GM12878 (cell line): ENCODE results near the gene ESYT2. TPM values are rescaled to one million over a fixed set of nuclear protein-coding genes. Genes with fewer than 3 reads are reported as not detected.

Source experiments
- ATAC-seq: fragments of 200-7000 bp; cut with Tn5 transposase; 3 replicates; pipeline ENCODE4 v1.9.1; 2020; ENCODE audit warnings: mild to moderate bottlenecking, moderate library complexity
- BruUV-seq: library from RNA; stranded (reverse); fragments of 400-500 nt; replicated peaks from 2 replicates; lab custom pipeline; 2021; lab: Mats Ljungman, UMichigan
- CTCF ChIA-PET: fragments of 300-600 bp; sonication (Branson Sonifier 250); formaldehyde crosslinking; extraction: SDS; loops from one replicate; lab custom pipeline; 2021; ENCODE audit warnings: inconsistent platforms; lab: Yijun Ruan, JAX
- POLR2A ChIA-PET: fragments of 350-600 bp; formaldehyde crosslinking; extraction: SDS; loops from one replicate; lab custom pipeline; 2021; ENCODE audit warnings: inconsistent platforms; lab: Charles Lee
- RAD21 ChIA-PET: fragments of 300-600 bp; sonication (Branson Sonifier 250); formaldehyde crosslinking; loops from one replicate; lab custom pipeline; 2023; ENCODE audit warnings: antibody characterized with exemption; ENCODE audit not compliant: unreplicated experiment; lab: Charles Lee
- SMC1A ChIA-PET: fragments of 300-600 bp; sonication (Branson Sonifier 250); formaldehyde crosslinking; loops from one replicate; lab custom pipeline; 2023; ENCODE audit not compliant: unreplicated experiment, uncharacterized antibody; lab: Charles Lee
- DNase-seq: peaks from one replicate; pipeline ENCODE4 v3.0.0-alpha.2; 2011; ENCODE audit warnings: low read depth, low spot score
- FAIRE-seq: peaks from 3 replicates; lab custom pipeline; 2011; peaks lifted over from hg19 to GRCh38; lab: Jason Lieb, UNC
- H2AFZ ChIP-seq: 2 replicates; pipeline ENCODE4 v1.6.0; 2011; ENCODE audit warnings: low read depth, low read length, control low read depth; ENCODE audit not compliant: control insufficient read depth
- H3K27ac ChIP-seq: 2 replicates; pipeline ENCODE4 v1.5.1; 2011; ENCODE audit warnings: control low read depth; ENCODE audit not compliant: control insufficient read depth, insufficient read depth
- H3K27me3 ChIP-seq, 2 experiments: replicated peaks in 1 of 2; 2 replicates each; pipeline versions ENCODE4 v1.6.0 to v1.6.1; 2011; ENCODE audit warnings: low read length in 1 of 2; ENCODE audit not compliant: control insufficient read depth in 2 of 2, insufficient read depth in 2 of 2
- H3K36me3 ChIP-seq, 2 experiments: 2 replicates each; pipeline ENCODE4 v1.5.1; 2011; ENCODE audit warnings: low read length in 1 of 2; ENCODE audit not compliant: control insufficient read depth in 2 of 2, insufficient read depth in 2 of 2
- H3K4me1 ChIP-seq: 2 replicates; pipeline ENCODE4 v1.6.1; 2011; ENCODE audit warnings: mild to moderate bottlenecking, low read length, moderate library complexity, mixed read lengths; ENCODE audit not compliant: control insufficient read depth, insufficient read depth
- H3K4me2 ChIP-seq: 2 replicates; pipeline ENCODE4 v1.6.0; 2011; ENCODE audit warnings: control low read depth; ENCODE audit not compliant: control insufficient read depth, insufficient read depth
- H3K4me3 ChIP-seq: fragments of 200-600 bp; sonication (generic); 2 replicates; pipeline ENCODE4 v1.5.1; 2016
- H3K79me2 ChIP-seq: 2 replicates; pipeline ENCODE4 v1.6.0; 2011; ENCODE audit warnings: low read length; ENCODE audit not compliant: control insufficient read depth, insufficient read depth
- H3K9ac ChIP-seq: 2 replicates; pipeline ENCODE4 v1.8.0; 2011; ENCODE audit warnings: low read length, control low read depth, mixed read lengths; ENCODE audit not compliant: control insufficient read depth, insufficient read depth
- H3K9me3 ChIP-seq: replicated peaks from 3 replicates; pipeline ENCODE4 v1.5.1; 2011; ENCODE audit warnings: mild to moderate bottlenecking, low read length; ENCODE audit not compliant: control insufficient read depth, insufficient read depth
- H4K20me1 ChIP-seq: 2 replicates; pipeline ENCODE4 v1.6.0; 2011; ENCODE audit not compliant: control insufficient read depth, insufficient read depth
- ESRRA ChIP-seq: IDR thresholded peaks from 2 replicates; pipeline ENCODE4 v1.6.1; 2012; ENCODE audit warnings: mild to moderate bottlenecking, low read length, improper control_type of control experiment
- NFYA ChIP-seq: IDR thresholded peaks from 2 replicates; pipeline ENCODE4 v1.6.1; 2011; ENCODE audit warnings: low read depth, mild to moderate bottlenecking, low read length, improper control_type of control experiment, borderline replicate concordance
- REST ChIP-seq: IDR thresholded peaks from 2 replicates; pipeline ENCODE4 v1.6.1; 2012; ENCODE audit warnings: mild to moderate bottlenecking, low read depth, low read length
- SIX5 ChIP-seq: IDR thresholded peaks from 2 replicates; pipeline ENCODE4 v1.6.1; 2011; ENCODE audit warnings: mild to moderate bottlenecking, low read depth, low read length, moderate library complexity; ENCODE audit not compliant: severe bottlenecking
- STAT1 ChIP-seq: fragments of 450-650 bp; conservative IDR thresholded peaks from 2 replicates; pipeline ENCODE4 v1.6.1; 2014; ENCODE audit warnings: antibody characterized with exemption, mild to moderate bottlenecking
- TARDBP ChIP-seq: IDR thresholded peaks from 2 replicates; pipeline ENCODE4 v1.6.1; 2016; ENCODE audit warnings: borderline replicate concordance
- WGBS: methylation state at CpG from one replicate; pipeline ENCODE4 v1.1.6; 2016; ENCODE audit warnings: low lambda C conversion rate; ENCODE audit not compliant: insufficient replicate concordance, insufficient coverage; ENCODE audit errors: missing lambda C conversion rate; 5-methylcytosine and 5-hydroxymethylcytosine counted together
- in situ Hi-C: fragments of 300-500 bp; cut with MboI; formaldehyde crosslinking; loops from 9 replicates; pipeline ENCODE4 v1.14.3; 2018; ENCODE audit warnings: mixed read lengths
- intact Hi-C: fragments of 100-400 bp; cut with micrococcal nuclease; formaldehyde crosslinking; loops from one replicate; pipeline ENCODE4 v1.14.2; 2022; ENCODE audit not compliant: unreplicated experiment
- polyA plus RNA-seq, 11 experiments: library from polyadenylated mRNA; depleted of rRNA in 4 of 11; unstranded in 6 of 11; stranded (reverse) in 5 of 11; fragments of >200 nt; fragmentation: Nextera tagmentation in 4 of 11; fragmentation: Illumina TruSeq in 1 of 11; extraction: Ambion mirVana in 4 of 11; extraction: Trizol in 1 of 11; gene quantifications; 1 replicate in 1 of 11; 2 replicates in 10 of 11; pipeline versions ENCODE4 v1.2.1 to v1.2.3, GENCODE V29; 2011 to 2016; ENCODE audit warnings: inconsistent platforms in 2 of 11, missing spikeins in 2 of 11, low read depth in 1 of 11
- total RNA-seq, 4 experiments: library from RNA; depleted of rRNA in 3 of 4; stranded (reverse); fragments of >200 nt in 3 of 4; fragmentation: Illumina TruSeq in 1 of 4; extraction: Trizol in 1 of 4; gene quantifications; 2 replicates each; pipeline versions ENCODE4 v1.2.1 to v1.2.3, GENCODE V29; 2013 to 2021

Gene ESYT2
- total and polyA plus RNA-seq, 10 of the 15 experiments (the other 5 are each of a cell fraction or from before 2014, with no cell fraction given) = 1.9 to 44.6 (median 21.4) TPM

GRCh38 chr7:158876984-158877383, 47.7 kb upstream of the ESYT2 start:
- H3K36me3 ChIP-seq = peaks cover 0 to 3% of the 10 kb centered on the region in 2 experiments; a peak in 2 of 4 replicates
- RAD21 ChIA-PET = no interaction called here
- POLR2A ChIA-PET = no interaction called here
- no peaks in the 10 kb centered on the region for H4K20me1 ChIP-seq
- H2AFZ ChIP-seq = no peak overlapping the region
- intact Hi-C loops = no loop called here
- H3K4me3 ChIP-seq = no peak overlapping the region
- no TSS peak for BruUV-seq
- no peak overlapping the region for H3K27ac ChIP-seq
- no peak overlapping the region for H3K9ac ChIP-seq
- H3K4me2 ChIP-seq = no peak overlapping the region
- H3K9me3 ChIP-seq = no peaks in the 10 kb centered on the region
- H3K79me2 ChIP-seq = no peaks in the 10 kb centered on the region
- FAIRE-seq = no peak
- DNase-seq = no peak
- in situ Hi-C loops = no loop called here
- no peaks in the 10 kb centered on the region for H3K27me3 ChIP-seq
- CTCF ChIA-PET = no interaction called here
- no peak for ATAC-seq
- SMC1A ChIA-PET = no interaction called here
- no peak for TF ChIP-seq REST
- no peak for TF ChIP-seq TARDBP
- TF ChIP-seq ESRRA = no peak
- TF ChIP-seq STAT1 = no peak
- TF ChIP-seq SIX5 = no peak
- TF ChIP-seq NFYA = no peak
- no peaks in the 10 kb centered on the region for H3K4me1 ChIP-seq
- 98% methylated on average over 23 of the region's 23 CpGs for WGBS
